C4-2B (cell line): ENCODE data around the gene SLC14A1.
"Not testable (repeated sequence)": the region's sequence is repeated elsewhere in the genome, so short reads cannot be mapped to it uniquely, and the experiment has no call there.

Source experiments
- H3K27ac ChIP-seq: fragments of 450-650 bp; 2 replicates; pipeline ENCODE4 v1.5.1; 2017
- CTCF ChIP-seq: fragments of 450-650 bp; conservative IDR thresholded peaks from 2 replicates; pipeline ENCODE4 v1.5.1; 2017; ENCODE audit warnings: mild to moderate bottlenecking
- ZFX ChIP-seq: fragments of 450-650 bp; IDR thresholded peaks from 2 replicates; pipeline ENCODE4 v1.6.1; 2017

SLC14A1 gene

GRCh38 chr18:45757005-45757404, 33.0 kb downstream of the SLC14A1 start:
- TF ChIP-seq ZFX = no peak
- TF ChIP-seq CTCF = no peak
- H3K27ac ChIP-seq = no peak overlapping the region

- H3K27ac ChIP-seq = not testable (repeated sequence)
These were observed 33.7 kb downstream of the SLC14A1 start for GRCh38 chr18:45757644-45758043.

- TF ChIP-seq CTCF (no peak), ZFX (no peak)
- H3K27ac ChIP-seq = no peak overlapping the region
These were observed 36.6 kb downstream of the SLC14A1 start for GRCh38 chr18:45760462-45761036.

GRCh38 chr18:45761512-45762114, 37.6 kb downstream of the SLC14A1 start:
- no peak for TF ChIP-seq ZFX
- TF ChIP-seq CTCF = no peak
- H3K27ac ChIP-seq = no peak overlapping the region

GRCh38 chr18:45764000-45764686, 40.2 kb downstream of the SLC14A1 start:
- H3K27ac ChIP-seq = peak overlapping the region; percentile 14; the same call in 1 of the 2 replicates
- TF ChIP-seq CTCF (no peak), ZFX (no peak)

- no peak for TF ChIP-seq CTCF
- TF ChIP-seq ZFX = no peak
- H3K27ac ChIP-seq = no peak overlapping the region
These were observed 41.8 kb downstream of the SLC14A1 start for GRCh38 chr18:45765796-45766195.

GRCh38 chr18:45771587-45772480, 47.9 kb downstream of the SLC14A1 start:
- no peak overlapping the region for H3K27ac ChIP-seq
- TF ChIP-seq CTCF (no peak), ZFX (no peak)
